Measurements from ENCODE around the gene CFHR3.

- TF ChIP-seq, protein P1, sequence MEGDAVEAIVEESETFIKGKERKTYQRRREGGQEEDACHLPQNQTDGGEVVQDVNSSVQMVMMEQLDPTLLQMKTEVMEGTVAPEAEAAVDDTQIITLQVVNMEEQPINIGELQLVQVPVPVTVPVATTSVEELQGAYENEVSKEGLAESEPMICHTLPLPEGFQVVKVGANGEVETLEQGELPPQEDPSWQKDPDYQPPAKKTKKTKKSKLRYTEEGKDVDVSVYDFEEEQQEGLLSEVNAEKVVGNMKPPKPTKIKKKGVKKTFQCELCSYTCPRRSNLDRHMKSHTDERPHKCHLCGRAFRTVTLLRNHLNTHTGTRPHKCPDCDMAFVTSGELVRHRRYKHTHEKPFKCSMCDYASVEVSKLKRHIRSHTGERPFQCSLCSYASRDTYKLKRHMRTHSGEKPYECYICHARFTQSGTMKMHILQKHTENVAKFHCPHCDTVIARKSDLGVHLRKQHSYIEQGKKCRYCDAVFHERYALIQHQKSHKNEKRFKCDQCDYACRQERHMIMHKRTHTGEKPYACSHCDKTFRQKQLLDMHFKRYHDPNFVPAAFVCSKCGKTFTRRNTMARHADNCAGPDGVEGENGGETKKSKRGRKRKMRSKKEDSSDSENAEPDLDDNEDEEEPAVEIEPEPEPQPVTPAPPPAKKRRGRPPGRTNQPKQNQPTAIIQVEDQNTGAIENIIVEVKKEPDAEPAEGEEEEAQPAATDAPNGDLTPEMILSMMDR (IDR thresholded peaks at IDR 0.05), result no peak
- TF ChIP-seq FOXP1 (CRISPR knock-in tag; IDR thresholded peaks at IDR 0.05; ENCODE audit: borderline replicate concordance) (no peak), RELA (CRISPR knock-in tag; IDR thresholded peaks at IDR 0.05; ENCODE audit: borderline replicate concordance) (no peak), JUN (CRISPR knock-in tag; IDR thresholded peaks at IDR 0.05) (no peak), NFYB (CRISPR knock-in tag; conservative IDR thresholded peaks at IDR 0.05; ENCODE audit: low read depth) (no peak)
- TF ChIP-seq, protein P2, sequence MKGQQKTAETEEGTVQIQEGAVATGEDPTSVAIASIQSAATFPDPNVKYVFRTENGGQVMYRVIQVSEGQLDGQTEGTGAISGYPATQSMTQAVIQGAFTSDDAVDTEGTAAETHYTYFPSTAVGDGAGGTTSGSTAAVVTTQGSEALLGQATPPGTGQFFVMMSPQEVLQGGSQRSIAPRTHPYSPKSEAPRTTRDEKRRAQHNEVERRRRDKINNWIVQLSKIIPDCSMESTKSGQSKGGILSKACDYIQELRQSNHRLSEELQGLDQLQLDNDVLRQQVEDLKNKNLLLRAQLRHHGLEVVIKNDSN (CRISPR knock-in tag; IDR thresholded peaks at IDR 0.05), result no peak
Observed at GRCh38 chr1:196777603-196778002, 3.0 kb downstream of the CFHR3 start.

All from WTC11 (cell line).